ENCODE results near the gene ATCAY.
"Not testable (repeated sequence)": the region's sequence is repeated elsewhere in the genome, so short reads cannot be mapped to it uniquely, and the experiment has no call there.

ATCAY gene

GRCh38 chr19:3902317-3902973 is 22.0 kb downstream of the ATCAY start:
- DNase-seq (ENCODE audit: low read depth in 3 of 3) = no peak

- no peak for DNase-seq (ENCODE audit: low read depth in 3 of 3)
Measured at GRCh38 chr19:3904233-3904632, 23.7 kb downstream of the ATCAY start.

DNA sequence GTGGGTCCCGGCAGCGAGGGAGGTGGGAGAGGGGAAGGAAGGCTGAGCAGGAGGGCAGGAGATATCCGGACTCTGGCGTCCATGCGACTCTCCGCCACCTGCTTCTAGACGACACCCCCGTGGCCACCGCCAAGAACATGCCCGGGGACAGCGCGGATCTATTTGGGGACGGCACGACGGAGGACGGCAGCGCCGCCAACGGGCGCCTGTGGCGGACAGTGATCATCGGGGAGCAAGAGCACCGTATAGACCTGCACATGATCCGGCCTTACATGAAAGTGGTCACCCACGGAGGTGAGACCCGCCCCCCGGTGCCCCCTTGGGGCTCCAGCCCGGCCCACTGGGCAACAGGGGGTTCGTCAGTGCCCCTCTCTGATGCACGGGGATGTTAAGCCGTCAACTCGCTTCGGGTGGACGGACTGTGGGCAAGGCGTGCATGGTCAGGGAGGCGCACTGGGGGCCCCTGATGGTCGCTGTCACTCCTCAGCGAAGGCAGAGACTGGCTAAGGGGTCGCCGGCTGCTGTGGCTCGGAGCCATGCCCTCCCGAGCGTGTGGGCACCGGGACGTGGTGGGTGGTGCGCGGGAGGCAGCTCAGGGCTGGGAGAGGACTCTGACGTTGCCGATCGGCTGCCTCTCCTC is 27.3 kb downstream of the ATCAY start:
- DNase-seq (ENCODE audit: low read depth in 3 of 3) = no peak

GRCh38 chr19:3908266-3909054 is 28.0 kb downstream of the ATCAY start:
- no peak for DNase-seq (ENCODE audit: low read depth in 3 of 3)

DNA sequence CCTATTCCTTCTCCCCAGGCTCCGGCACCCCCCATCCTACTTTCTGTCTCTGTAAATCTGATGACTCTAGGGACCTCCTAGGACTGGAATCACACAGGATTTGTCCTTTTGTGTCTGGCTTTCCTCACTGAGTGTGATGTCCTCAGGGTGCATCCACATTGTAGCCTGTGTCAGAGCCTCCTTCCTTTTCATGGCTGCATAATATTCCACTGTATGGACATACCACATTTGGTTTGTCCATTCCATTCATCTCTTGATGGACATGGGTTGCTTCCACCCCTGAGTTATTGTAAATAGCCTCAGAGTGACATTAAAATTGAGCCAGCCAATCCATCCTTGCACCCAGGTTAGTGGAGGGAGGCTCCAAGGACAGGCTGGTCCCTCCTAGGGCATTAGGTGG is 29.6 kb downstream of the ATCAY start:
- DNase-seq (ENCODE audit: low read depth in 3 of 3) = no peak

- no peak for DNase-seq (ENCODE audit: low read depth in 3 of 3)
Measured at GRCh38 chr19:3914199-3914598, 33.7 kb downstream of the ATCAY start.

DNA sequence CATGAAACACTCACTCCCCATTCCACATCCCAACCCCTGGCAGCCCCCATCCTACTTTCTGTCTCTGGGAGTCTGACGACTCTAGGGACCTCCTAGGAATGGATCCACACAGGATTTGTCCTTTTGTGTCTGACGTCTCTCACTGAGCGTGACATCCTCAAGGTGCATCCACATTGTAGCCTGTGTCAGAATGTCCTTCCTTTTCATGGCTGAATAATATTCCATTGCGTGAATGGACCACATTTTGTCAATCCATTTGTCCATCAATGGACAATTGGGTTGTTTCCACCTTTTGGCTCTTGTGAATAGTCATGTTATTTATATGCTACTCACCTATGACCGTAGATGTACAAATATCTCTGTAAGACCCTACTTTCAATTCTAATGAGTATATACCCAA is 35.5 kb downstream of the ATCAY start:
- DNase-seq (ENCODE audit: low read depth in 3 of 3) = no peak

- no peak for DNase-seq (ENCODE audit: low read depth in 3 of 3)
Measured at GRCh38 chr19:3919793-3920192, 39.3 kb downstream of the ATCAY start.

DNA sequence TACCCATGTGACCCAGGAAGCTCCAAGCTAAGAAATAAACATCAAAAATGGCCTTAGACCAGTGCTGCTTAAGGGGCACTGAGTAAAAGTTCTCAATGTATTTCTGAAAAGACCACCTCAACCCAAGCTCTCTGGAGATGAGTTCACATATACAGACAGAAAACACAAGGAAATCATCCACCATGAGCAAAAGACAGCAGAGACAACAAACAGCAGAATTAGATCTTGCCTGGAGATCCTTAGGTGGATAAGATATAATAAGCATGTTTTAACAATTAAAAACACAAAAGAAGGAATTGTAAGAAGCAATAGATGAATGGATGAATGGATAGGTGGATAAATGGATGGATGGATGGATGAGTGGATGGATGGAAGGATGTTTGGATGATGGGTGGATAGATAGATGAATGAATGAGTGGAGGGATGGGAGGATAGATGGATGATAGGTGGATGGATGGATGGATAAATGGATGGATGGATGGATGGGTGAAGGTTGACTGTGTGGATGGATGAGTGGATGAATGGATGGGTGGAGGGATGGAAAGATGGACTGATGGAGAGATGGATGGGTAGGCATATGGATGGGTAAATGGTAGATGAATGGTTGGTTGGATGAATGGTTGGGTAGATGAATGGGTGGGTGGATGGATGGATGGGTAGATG is 42.7 kb downstream of the ATCAY start:
- DNase-seq (ENCODE audit: low read depth in 3 of 3) = no peak

DNA sequence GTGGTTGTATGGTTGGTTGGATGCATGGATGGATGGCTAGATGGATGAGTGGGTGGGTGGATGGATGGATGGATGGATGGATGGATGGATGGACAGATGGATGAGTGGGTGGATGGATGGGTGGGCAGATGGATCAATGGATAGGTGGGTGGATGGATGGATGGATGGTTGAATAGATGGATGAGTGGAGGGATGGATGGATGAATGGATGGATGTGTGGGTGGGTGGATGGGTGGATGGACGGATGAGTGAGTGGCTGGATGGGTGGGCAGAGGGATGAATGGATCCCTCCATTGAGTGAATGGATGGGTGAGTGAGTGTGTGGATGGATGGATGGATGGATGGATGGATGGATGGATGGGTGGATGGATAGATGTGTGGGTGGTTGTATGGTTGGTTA is 43.4 kb downstream of the ATCAY start:
- DNase-seq (ENCODE audit: low read depth in 3 of 3) = no peak

- DNase-seq (ENCODE audit: low read depth in 3 of 3) = no peak
Measured at GRCh38 chr19:3931041-3931440, 50.6 kb downstream of the ATCAY start.

- DNase-seq (ENCODE audit: low read depth in 3 of 3) = no peak
Measured at GRCh38 chr19:3932931-3933810, 52.7 kb downstream of the ATCAY start, which contains the start of gene NMRK2. Gene NMRK2 (plus strand): TSS chr19:3933069. CDS start chr19:3933672, 603 bp downstream.

DNA sequence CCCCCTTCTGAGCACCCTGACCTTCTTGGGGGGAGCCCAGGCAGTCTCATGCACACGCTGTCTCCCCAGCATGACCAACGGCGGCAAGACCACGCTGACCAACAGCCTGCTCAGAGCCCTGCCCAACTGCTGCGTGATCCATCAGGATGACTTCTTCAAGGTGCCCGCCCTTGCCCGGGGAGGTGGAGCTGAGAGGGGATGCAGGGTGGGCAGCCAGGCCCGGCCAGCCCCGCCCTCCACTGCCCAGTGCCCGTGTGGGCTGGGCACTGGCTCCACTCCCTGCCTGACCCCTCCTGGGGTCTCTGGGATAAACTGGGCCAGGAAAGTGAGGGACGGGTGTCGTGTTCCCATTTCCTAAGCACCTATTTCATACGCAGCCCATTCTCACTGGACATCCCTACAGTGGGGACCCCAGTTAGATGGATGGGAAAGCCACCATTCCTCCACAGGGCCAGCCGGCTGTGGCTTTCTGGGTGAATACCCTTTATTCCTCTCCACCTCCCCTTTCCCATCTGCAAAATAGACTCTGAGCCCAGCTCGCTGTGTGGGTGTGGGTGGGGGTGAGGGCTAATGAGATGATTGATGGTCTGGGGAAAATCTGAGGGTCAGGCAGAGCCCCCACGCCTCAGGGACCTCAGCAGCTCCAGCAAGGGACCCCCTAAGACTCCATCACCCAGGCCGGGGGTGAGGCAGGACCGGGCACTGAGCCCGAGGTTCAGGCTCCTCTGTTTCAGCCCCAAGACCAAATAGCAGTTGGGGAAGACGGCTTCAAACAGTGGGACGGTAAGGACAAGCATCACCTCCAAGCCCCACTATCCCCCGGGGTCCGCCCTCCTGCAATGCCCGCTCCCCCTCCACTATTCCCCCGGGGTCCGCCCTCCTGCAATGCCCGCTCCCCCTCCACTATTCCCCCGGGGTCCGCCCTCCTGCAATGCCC is 56.3 kb downstream of the ATCAY start:
- no peak for DNase-seq (ENCODE audit: low read depth in 3 of 3)

DNA sequence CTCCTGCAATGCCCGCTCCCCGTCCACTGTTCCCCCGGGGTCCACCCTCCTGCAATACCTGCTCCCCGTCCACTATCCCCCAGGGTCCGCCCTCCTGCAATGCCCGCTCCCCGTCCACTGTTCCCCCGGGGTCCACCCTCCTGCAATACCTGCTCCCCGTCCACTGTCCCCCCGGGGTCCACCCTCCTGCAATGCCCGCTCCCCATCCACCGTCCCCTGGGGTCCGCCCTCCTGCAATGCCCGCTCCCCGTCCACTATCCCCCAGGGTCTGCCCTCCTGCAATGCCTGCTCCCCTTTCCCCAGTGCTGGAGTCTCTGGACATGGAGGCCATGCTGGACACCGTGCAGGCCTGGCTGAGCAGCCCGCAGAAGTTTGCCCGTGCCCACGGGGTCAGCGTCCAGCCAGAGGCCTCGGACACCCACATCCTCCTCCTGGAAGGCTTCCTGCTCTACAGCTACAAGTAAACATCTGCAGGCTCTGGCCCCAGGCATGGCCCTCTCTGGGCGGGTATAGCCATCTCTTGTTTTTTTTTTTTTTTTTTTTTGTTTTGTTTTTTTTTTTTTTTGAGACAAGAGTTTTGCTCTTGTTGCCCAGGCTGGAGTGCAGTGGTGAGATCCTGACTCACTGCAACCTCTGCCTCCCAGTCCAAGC is 57.9 kb downstream of the ATCAY start:
- DNase-seq (ENCODE audit: low read depth in 3 of 3) = not testable (repeated sequence)

DNA sequence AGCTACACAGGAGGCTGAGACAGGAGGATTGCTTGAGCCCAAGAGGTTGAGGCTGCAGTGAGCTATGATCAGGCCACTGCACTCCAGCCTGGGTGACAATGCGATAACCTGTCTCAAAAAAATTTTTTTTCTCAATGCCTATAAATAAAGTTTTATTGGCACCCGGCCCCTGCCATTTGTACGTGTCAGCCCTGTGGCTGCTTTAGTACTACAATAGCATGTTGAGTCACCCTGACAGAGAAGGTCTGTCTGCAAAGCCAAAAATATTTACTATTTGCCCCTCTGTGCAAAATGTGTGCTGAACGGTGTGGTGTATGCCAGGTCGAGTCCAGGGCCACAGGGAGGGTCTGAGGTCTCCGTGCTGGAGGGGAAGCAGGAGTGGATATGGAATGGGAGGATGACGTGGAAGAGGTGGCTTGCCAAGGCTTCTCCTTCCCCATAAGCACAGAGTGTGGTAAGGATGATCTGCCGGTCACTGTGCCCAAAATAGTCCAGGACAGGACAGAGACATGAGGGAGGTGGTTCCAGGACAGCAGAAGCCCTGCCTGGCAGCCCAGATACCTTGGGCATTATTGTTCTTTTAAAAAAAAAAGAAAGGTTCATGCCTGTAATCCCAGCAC is 62.4 kb downstream of the ATCAY start:
- no peak for DNase-seq (ENCODE audit: low read depth in 3 of 3)

DNA sequence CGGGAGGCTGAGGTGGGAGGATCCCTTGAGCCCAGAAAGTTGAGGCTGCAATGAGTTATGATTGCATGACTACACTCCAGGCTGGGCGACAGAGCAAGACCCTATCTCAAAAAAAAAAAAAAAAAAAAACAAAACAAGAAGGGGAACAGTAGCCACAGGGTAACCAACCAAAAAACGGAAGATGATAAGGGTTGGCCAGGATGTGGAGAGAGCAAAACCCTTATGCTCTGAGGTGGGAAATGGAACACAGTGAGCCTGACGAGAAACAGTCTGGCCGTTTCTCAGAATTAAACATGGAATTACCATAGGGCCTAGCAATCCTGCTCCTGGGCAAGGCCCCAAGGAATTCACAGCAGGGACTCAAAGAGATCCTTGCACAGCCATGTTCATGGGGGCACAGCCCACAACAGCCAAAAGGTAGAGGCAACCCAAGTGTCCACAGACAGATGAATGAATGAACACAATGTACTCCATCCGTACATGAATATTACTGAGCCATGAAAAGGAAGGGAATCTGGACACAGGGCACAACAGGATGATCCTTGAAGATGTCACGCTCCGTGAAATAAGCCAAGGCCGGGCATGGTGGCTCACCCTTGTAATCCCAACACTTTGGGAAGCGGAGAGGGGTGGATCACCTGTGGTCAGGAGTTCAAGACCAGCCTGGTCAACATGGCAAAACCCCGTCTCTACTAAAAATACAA is 63.7 kb downstream of the ATCAY start:
- DNase-seq (ENCODE audit: low read depth in 3 of 3) = no peak

DNA sequence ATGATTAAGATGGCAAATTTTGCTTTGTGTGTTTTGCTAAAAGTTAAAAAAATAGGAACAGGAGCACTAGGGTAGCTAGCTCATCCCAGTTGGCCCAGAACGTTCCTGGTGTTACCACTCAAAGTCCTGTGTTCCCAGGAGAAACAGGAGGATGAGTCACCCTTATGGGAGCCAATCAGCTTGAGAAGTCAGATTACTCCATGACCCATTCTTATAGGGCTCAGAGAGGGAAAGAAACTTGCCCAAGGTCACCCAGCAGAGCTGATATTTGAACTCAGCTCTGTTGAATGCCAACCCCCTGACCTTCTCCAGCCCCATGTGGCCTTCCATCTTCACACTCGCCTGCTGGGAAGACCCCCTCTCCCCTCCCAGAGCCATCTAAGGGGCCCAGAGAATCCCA is 65.4 kb downstream of the ATCAY start:
- DNase-seq (ENCODE audit: low read depth in 3 of 3) = no peak

- not testable (repeated sequence) for DNase-seq (ENCODE audit: low read depth in 3 of 3)
Measured at GRCh38 chr19:3947316-3947933, 66.9 kb downstream of the ATCAY start.
